Endodermal cell (in vitro differentiated cells): ENCODE results near the gene TMEM63A. TPM values are rescaled to one million over a fixed set of nuclear protein-coding genes. Genes with fewer than 3 reads are reported as not detected.

Experiments used
- DNase-seq: peaks from one replicate; pipeline ENCODE4 v3.0.0-alpha.2; 2017
- H3K27ac ChIP-seq: 2 replicates; pipeline ENCODE4 v1.5.1; 2013; ENCODE audit warnings: mild to moderate bottlenecking, low read depth, low read length, moderate library complexity
- H3K27me3 ChIP-seq: 2 replicates; pipeline ENCODE4 v1.6.1; 2013; ENCODE audit warnings: mild to moderate bottlenecking, low read length, moderate library complexity; ENCODE audit not compliant: insufficient read depth, control insufficient read depth, poor library complexity, severe bottlenecking
- H3K36me3 ChIP-seq: 2 replicates; pipeline ENCODE4 v1.7.0; 2013; ENCODE audit warnings: mild to moderate bottlenecking, low read length, moderate library complexity; ENCODE audit not compliant: control insufficient read depth, insufficient read depth
- H3K4me1 ChIP-seq: one replicate; pipeline ENCODE4 v1.7.0; 2013; ENCODE audit warnings: low read length; ENCODE audit not compliant: control insufficient read depth, insufficient read depth
- H3K4me3 ChIP-seq: 2 replicates; pipeline ENCODE4 v1.5.1; 2013; ENCODE audit warnings: mild to moderate bottlenecking, low read length, moderate library complexity
- H3K9ac ChIP-seq: 2 replicates; pipeline ENCODE4 v1.6.1; 2013; ENCODE audit warnings: mild to moderate bottlenecking, low read length, moderate library complexity; ENCODE audit not compliant: poor library complexity, severe bottlenecking; ENCODE audit errors: extremely low read depth
- H3K9me3 ChIP-seq: 2 replicates; pipeline ENCODE4 v1.6.1; 2013; ENCODE audit warnings: mild to moderate bottlenecking, low read length, moderate library complexity; ENCODE audit not compliant: control insufficient read depth
- H3K27ac Mint-ChIP-seq: 2 replicates; pipeline ENCODE4 v1.8.0; 2020; ENCODE audit warnings: mixed read lengths
- H3K27me3 Mint-ChIP-seq: 2 replicates; pipeline ENCODE4 v1.8.0; 2021; ENCODE audit warnings: mild to moderate bottlenecking, mixed read lengths; ENCODE audit not compliant: insufficient read depth
- H3K36me3 Mint-ChIP-seq: 2 replicates; pipeline ENCODE4 v1.8.0; 2020; ENCODE audit warnings: low read depth, mixed read lengths
- H3K4me1 Mint-ChIP-seq: 2 replicates; pipeline ENCODE4 v1.8.0; 2020; ENCODE audit warnings: mixed read lengths
- H3K4me3 Mint-ChIP-seq: 2 replicates; pipeline ENCODE4 v1.8.0; 2020; ENCODE audit warnings: mild to moderate bottlenecking, moderate library complexity, mixed read lengths
- H3K9me3 Mint-ChIP-seq: 2 replicates; pipeline ENCODE4 v1.8.0; 2020; ENCODE audit warnings: mild to moderate bottlenecking, mixed read lengths
- WGBS, 2 experiments: methylation state at CpG; one replicate each; pipeline versions ENCODE4 v1.1.5 to v1.1.7; 2013; ENCODE audit warnings: missing lambda C conversion rate in 2 of 2, mixed read lengths in 1 of 2; ENCODE audit not compliant: insufficient coverage in 1 of 2, insufficient read length in 1 of 2; 5-methylcytosine and 5-hydroxymethylcytosine counted together
- total RNA-seq, 2 donors: library from RNA; stranded (reverse); fragmentation: NEBNext Ultra II Directional in 1 of 2; extraction: Animal tissue kit (Norgen Biotek cat#: 25700) in 1 of 2; gene quantifications; 2 replicates in 1 of 2; 3 replicates in 1 of 2; pipeline ENCODE4 v1.2.1, GENCODE V29; 2021
- TF ChIP-seq, protein P1 (sequence below): fragments of 200-600 bp; sonication (generic); conservative IDR thresholded peaks from 2 replicates; pipeline ENCODE4 v1.5.0; 2021; ENCODE audit warnings: antibody characterized with exemption, mild to moderate bottlenecking

Gene TMEM63A
- total RNA-seq, 2 donors from 2014 or later = 194 to 232 TPM

DNA sequence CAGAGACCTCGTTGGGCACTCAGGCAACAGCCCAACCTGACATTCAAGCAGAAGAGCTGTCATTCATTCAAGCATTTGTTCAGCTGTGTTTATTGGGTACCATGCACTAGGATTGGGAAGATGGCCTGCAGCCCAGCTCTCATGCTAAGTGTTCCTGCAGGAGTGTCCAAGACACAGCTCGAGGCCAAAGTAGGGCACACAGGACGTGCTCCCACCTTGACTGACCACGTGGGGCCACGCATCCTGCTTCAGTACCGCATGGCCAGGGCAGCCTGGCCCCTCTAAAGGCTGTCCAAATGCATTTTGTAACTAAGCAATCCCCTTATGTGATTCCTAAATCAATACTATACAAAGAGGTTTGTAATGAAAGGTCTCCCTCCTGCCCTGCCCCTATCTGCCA is 32.2 kb upstream of the TMEM63A start:
- Mint-ChIP-seq H3K9me3 (no peaks in the 10 kb centered on the region), H3K36me3 (peaks cover 19% of the 10 kb centered on the region), H3K4me1 (peaks cover 24% of the 10 kb centered on the region), H3K4me3 (no peak overlapping the region), H3K27ac (no peak overlapping the region), H3K27me3 (no peaks in the 10 kb centered on the region)
- Histone ChIP-seq H3K9ac (no peak overlapping the region), H3K4me3 (no peak overlapping the region), H3K36me3 (peaks cover 11% of the 10 kb centered on the region), H3K4me1 (peaks cover 14% of the 10 kb centered on the region), H3K27me3 (no peaks in the 10 kb centered on the region), H3K9me3 (no peaks in the 10 kb centered on the region), H3K27ac (no peak overlapping the region)
- DNase-seq = no peak
- TF ChIP-seq, protein P1, sequence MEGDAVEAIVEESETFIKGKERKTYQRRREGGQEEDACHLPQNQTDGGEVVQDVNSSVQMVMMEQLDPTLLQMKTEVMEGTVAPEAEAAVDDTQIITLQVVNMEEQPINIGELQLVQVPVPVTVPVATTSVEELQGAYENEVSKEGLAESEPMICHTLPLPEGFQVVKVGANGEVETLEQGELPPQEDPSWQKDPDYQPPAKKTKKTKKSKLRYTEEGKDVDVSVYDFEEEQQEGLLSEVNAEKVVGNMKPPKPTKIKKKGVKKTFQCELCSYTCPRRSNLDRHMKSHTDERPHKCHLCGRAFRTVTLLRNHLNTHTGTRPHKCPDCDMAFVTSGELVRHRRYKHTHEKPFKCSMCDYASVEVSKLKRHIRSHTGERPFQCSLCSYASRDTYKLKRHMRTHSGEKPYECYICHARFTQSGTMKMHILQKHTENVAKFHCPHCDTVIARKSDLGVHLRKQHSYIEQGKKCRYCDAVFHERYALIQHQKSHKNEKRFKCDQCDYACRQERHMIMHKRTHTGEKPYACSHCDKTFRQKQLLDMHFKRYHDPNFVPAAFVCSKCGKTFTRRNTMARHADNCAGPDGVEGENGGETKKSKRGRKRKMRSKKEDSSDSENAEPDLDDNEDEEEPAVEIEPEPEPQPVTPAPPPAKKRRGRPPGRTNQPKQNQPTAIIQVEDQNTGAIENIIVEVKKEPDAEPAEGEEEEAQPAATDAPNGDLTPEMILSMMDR = no peak
- WGBS, 2 experiments = 95 to 100% methylated on average over 1 to 6 of the region's 6 CpGs

DNA sequence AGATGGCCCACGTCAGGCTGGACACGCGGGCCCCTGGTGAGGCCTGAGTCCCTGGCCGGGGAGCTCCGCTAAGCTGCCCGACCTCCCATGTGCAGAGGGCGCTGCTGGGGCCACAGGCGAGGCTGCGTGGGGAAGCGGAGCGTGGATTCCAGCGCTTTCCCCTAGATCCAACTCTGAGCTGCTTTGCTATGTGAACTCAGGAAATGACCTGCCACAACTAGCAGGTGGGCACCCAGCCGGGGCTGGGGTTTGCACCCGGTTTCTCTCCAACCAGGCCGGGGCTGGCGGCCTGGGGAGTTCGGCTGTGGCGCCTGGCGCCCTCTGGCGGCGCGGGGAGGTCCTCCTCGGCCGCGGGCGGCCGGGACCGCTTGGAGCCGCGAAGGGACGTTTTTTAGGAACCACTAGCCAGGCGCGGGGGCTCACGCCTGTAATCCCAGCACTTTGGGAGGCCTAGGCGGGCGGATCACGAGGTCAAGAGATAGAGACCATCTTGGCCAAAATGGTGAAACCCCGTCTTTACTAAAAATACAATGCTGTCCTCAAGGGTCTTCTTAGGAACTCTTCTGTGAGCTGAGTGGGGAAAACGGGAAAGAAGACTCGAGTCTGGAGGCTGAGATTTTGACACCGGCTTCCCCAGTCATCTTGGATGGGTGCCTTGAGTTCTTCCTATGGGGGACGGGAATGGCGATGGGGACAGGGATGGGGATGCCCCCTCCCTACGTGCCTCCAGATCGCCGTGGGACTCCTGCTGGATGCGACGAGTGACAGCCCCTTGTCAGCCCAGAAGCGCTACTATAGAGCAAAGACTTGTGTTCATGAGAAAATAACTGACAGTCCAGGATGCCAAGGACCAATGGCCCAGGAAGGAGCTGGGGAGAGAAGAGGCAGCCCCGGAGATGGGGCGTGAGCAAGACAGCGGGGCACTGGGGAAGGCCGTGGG is 29.3 kb upstream of the TMEM63A start:
- peak; percentile 92 for DNase-seq
- Histone ChIP-seq H3K9me3 (no peaks in the 10 kb centered on the region), H3K4me3 (peak overlapping the region; percentile 67), H3K27me3 (no peaks in the 10 kb centered on the region), H3K4me1 (peaks cover 20% of the 10 kb centered on the region), H3K36me3 (no peaks in the 10 kb centered on the region), H3K9ac (peak overlapping the region; percentile 22), H3K27ac (no peak overlapping the region)
- TF ChIP-seq, protein P1 = peak; percentile 99
- Mint-ChIP-seq H3K27me3 (no peaks in the 10 kb centered on the region), H3K27ac (peak overlapping the region; percentile 83), H3K4me3 (peak overlapping the region; percentile 46), H3K36me3 (no peaks in the 10 kb centered on the region), H3K4me1 (peaks cover 46% of the 10 kb centered on the region), H3K9me3 (no peaks in the 10 kb centered on the region)
- WGBS, 2 experiments = 44 to 53% methylated on average over 39 to 53 of the region's 53 CpGs

DNA sequence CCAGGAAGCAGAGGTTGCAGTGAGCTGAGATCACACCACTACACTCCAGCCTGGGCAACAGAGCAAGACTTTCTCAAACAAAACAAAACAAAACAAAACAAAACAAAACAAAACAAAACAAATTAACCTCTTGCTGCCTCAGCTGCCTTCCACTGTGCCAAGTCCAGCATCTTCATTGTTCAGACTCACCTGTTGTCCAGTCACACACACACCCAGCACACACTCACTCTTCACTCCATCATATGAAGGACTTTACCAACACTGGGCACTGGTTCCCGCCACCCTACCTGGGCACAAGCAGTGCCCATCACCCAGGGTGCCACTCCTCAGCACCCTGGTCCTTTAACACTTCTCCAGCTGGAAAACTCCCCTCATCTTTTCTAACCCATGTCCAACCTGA is 27.3 kb upstream of the TMEM63A start:
- TF ChIP-seq, protein P1 = no peak
- 95 to 100% methylated on average over 1 of the region's 1 CpG for WGBS, 2 experiments
- peak overlapping the region; percentile 11 for H3K27ac Mint-ChIP-seq
- no peaks in the 10 kb centered on the region for H3K9me3 ChIP-seq
- H3K4me1 Mint-ChIP-seq = peaks cover 52% of the 10 kb centered on the region
- H3K9me3 Mint-ChIP-seq = no peaks in the 10 kb centered on the region
- no peak for DNase-seq
- H3K27ac ChIP-seq = no peak overlapping the region
- peak overlapping the region; percentile 58 for H3K9ac ChIP-seq
- H3K27me3 Mint-ChIP-seq = no peaks in the 10 kb centered on the region
- no peaks in the 10 kb centered on the region for H3K36me3 Mint-ChIP-seq
- no peaks in the 10 kb centered on the region for H3K27me3 ChIP-seq
- no peak overlapping the region for H3K4me3 ChIP-seq
- no peaks in the 10 kb centered on the region for H3K36me3 ChIP-seq
- peaks cover 20% of the 10 kb centered on the region for H3K4me1 ChIP-seq
- no peak overlapping the region for H3K4me3 Mint-ChIP-seq
